Fibroblast of skin of scalp (primary cell): ENCODE measurements around the gene PLXND1.

Source experiments
- DNase-seq: peaks from one replicate; pipeline ENCODE4 v3.0.0-alpha.2; 2013

The PLXND1 gene

DNA sequence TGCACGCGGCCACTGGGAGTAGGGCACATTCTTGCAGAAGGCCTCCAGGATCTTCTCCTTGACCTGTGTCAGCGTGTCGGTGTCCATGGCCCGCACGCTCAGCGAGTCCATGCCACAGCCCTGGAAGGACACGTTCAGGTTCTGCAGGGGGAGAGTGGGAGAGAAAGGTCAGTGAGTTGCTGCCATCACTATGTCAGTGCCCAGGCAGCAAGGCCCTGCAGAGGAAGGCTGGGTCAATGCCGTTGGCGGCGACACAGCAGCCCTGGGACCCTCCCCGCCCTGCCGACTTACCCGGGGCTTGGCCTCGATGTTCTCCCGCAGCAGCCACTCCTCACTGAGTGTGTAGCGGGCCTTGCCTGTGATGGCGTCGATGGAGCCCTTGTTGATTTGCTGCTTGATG lies 43.7 kb downstream of the PLXND1 start:
- DNase-seq, result no peak

DNA sequence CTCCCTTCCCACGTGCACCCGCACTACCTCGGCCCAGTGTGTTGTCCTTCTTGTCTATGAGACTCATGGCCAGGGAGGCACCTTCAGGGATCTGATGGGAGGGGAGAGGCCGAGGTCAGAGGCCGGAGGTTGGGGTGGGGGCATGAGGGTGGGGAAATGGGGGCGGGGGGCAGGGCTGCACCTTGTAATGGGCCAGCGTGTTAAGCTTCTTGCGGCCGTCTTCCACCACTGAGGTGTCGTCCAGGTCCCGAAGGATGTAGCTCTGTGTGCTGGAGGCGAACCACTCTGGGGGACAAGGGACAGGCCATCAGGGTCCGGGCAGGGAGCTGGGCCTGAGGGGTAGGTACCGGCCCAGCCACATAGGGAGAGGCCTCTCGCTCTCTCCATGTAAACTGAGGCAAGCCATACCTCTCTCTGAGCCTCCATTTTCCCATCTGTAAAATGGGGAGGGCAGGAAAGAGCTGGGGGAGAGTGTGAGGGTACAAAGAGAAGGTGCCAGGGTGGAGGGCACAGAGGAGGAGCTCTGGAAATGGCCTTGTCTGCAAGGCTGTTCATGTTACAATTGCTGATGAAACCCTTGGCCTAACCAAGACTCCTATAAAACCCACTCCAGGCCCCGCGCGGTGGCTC lies 44.7 kb downstream of the PLXND1 start:
- DNase-seq, result no peak

DNA sequence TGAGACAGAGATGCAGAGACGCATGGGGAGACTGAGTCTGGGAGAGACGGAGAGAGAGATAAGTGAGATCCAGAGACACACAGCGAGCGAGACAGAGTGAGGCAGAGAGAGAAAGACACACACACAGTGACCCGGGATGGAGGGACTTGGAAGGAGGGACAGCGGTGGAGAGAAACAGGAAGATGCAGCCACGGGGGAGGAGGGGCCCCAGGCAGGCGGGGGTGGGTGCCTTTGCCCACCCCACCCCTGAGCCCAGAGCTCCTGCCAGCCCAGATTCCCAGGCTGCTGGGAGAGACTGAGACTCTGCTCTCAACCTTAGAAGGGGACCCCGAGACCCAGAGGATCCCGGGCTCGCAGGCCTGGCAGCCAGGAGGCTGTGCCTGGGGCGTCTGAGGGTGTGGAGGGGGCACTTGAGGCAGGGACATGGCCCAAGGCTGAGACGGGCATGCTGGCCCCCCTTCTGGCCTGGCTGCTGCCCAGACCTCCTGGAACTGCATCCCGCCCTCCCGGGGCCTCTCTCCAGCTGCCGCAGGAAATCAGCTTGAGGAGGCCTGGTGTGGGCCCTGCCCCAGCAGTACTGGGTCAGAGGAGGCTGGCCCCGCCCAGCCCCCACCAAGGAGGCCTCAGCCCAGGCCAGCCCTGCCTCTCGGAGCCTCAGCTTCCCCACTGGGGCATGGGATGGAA lies 45.4 kb downstream of the PLXND1 start:
- DNase-seq, result peak; percentile 83

DNA sequence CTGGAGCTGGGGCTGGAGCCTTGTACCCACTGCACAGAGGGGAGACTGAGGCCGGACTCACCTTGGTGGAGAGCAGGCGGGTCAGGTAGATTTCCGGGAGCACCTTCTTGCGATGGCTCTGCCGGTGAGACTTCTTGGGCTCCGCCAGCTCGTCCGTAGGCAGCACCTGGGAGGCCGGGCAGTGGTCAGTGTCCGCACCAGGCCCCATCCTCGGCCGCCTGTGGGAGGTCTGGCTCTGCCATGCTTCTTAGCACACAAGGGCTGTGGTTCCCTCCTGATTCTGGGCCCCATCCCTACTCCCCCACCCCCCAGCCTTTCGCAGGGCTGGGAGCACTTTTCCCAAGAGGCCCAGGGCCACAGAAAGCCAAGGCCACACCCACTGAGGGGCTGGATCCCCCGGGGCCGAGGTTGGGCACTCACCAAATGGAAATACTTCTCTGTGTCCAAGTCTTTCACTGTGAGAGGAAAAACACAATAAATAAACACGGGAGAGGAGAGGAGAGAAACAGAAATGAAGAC lies 46.1 kb downstream of the PLXND1 start:
- DNase-seq, result peak; percentile 80

DNA sequence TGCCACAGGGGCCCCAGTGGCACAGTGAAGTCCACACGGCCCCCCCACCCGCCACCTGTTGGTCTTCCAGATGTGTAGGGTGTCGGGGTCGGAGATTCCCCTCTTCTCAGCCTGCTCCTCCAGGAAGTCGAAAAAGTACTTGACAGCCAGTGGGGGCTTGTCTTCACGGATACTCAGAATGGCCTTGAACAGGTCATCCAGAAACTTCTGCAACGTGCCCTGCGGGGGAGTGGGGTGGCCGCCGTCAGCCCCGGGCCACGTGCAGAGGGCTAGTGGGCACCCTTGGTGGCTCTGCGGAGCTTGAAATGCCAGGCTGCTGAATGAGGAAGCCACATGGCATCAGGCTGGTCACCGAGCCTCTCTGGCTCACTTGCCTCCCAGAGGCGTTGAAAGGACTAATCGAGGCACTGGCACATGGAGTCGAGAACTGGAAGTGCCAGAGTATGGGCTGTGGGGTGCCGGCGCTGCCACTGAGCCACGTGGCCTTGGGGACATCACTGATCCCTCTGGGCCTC lies 46.9 kb downstream of the PLXND1 start:
- DNase-seq, result no peak

DNA sequence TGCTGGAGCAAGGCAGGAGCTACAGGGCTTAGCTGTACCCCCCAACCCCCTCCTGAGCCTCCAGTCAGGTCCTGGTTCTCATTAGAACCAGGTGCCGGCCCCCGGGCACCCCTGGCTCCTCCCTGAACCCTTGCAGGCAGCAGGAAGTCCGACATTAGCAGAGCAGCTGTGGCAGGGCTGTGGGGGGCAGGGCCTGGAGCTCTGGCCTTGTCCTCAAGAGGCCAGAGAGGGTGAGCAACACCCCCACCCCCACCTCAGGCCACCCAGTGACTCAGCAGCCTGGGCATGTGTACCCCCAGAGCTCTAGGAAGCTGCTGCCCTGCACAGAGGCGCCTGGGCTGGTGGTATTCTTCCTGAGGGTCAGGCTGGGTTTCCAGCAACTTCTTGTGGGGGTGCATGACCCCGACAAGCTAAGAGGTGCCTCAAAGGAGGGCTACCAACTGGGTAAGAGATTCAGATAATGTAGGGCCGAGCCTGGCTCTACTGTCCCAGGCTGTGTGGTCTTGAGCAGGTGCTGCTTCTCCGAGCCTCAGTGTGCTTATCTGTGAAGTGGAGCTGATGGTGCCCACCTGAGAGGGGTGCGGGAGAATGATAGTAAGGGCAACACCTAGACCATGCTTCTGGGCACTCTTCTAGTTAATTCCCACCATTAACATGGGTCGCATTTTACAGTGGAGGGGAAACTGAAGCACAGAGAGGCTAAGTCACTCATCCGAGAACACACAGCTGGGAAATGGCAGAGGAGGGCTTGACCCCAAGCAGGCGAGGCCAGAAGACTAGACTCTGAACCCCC lies 47.5 kb downstream of the PLXND1 start:
- DNase-seq, result peak; percentile 73

DNA sequence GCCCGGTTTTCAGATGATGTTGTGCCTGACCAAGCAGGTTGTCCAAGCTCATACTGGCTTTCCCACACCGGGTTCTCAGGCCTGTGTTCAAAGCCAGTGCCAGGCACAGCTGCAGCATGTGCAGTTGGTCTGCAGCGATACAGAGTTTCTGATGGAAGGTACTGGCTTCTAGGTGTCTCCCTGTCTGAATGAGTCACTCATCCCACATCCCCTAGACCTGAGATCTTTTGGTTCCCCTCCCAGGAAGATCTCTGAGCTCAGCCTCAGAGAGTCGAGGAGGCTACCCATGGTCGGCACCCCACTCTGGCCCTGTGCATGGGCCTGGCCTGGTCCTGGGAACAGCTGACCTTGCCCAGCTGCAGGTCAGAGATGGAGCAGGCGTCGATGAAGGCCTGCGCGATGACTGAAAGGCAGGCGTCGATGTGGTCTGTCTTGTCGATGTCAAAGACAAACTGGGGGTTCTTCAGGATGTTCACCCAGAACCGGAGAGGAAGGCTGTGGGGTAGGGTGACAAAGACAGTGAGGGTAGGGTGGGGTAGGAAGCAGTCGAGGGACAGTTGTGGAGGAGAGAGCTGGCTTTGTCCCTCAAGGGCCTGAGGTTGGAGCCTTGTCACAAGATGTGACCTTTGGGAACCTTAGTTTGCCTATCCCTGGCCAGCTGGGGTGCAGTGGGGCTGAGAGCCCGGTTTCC lies 48.2 kb downstream of the PLXND1 start:
- no peak for DNase-seq

DNA sequence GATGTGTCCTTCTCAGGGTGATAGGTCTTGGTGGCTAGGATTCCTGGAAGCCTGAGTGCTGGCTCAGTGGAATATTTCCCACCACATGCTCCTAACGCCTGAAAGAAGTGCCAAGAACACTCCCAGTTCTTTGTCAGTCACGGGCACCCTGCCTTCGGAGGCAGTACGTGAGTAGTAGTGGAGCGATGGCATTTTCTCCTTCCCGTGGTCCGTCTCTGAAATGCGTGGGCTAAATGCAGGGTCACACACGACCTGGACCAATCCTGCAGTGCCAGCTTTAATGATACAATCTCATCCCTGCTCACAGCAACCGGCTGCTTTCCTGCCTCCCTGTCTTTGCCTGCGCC lies 49.0 kb downstream of the PLXND1 start:
- peak; percentile 19 for DNase-seq

DNA sequence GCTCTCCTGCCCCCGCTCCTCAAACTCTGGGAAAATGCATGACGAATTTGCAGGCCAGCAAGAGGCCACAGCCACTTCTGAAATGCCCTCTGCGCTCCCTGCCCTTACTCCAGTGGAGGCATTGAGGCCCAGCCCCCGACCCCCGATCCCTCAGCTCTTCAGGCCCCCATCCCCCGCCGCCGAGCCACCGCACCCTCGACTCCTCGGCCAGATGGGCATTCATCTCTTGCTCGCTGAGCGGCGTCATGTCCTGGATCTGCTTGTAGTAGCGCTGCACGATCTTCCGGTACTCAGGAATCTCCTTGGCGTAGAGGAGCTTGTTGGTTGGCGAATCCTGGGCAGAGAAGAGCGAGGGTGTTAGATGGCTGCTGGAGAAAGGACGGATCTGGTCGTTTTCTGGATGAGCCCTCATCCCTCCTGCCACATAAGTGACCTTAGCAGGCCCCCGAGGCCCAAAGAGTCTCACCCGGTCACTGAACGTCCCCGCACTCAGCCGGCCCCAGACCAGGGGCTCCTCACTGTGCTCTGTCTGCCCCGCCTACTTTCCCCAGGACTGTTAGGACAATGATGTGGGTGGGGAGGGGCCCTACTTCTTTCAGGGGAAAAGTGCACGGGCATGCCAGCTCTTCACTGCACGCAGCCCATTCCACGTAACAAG lies 49.5 kb downstream of the PLXND1 start:
- DNase-seq, result no peak

DNA sequence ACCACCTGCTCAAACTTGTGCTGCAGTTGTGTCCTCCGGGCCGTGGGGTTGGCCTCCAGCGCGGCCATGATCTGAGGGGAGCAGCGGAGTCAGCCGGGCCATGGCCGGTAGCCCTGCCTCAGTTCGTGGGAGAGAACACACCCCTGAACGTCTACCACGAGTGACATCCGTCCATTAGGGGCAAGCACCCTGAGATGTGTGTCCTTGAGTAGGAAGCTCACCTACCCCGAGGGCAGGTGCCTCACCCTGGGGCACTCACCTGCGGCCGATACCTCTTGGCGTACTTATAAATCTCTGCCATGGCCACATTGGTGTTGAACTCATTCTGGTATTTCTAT lies 50.1 kb downstream of the PLXND1 start:
- no peak for DNase-seq

DNA sequence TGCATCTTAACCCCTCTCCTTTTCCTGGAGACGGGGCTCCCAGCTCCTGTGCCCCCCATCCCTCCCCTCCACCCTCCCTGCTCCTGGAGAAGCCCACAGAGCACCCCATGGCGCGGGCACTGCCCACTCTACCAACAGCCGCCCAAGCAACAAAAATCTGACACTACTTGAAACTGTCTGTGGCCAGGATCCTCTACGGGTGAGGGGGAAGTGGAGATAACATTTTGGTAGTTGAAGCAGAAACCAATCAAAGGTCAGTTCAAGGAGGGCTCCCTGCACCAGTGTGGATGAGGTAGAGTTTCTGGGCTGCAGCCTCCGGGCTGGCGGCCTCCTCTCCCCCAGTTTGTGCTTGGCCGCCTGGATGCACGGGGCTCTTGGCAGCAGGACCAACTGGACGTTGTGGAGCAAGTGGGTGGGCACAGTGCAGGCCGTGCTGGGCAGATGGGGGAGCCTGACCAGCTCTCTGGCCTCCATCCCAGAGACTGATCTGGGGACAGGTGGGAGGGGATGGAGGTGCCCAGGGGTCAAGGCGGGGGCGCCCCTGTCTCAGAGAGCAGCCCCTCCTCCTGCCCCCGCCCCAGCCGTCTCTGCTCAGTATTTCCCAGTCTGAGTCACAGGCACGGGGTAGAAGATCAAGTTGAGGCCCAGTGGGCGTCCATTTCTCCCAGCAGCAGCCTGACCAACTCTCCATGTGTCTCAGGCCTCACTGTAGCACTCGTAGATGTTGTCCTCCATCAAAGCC lies 50.7 kb downstream of the PLXND1 start:
- no peak for DNase-seq

DNA sequence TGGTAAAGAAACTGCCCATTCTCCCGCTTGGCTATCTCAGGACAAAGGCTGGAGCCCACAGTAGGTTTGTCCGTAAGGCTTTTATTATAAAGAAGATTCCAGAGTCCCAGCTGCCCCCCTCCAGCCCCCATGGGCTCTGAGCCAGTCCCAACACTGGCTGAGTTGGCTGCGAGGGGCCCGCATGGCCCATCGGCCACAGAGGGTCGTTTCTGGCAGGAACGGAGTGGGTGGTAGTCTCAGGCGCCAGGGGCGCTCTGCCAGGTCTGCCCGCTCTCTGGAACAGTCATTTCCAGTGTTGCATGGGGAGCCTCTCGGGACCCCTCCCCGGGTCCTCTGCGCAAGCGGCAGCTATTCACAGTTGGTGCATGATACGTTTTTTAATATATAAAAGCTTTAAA lies 51.3 kb downstream of the PLXND1 start:
- no peak for DNase-seq

DNA sequence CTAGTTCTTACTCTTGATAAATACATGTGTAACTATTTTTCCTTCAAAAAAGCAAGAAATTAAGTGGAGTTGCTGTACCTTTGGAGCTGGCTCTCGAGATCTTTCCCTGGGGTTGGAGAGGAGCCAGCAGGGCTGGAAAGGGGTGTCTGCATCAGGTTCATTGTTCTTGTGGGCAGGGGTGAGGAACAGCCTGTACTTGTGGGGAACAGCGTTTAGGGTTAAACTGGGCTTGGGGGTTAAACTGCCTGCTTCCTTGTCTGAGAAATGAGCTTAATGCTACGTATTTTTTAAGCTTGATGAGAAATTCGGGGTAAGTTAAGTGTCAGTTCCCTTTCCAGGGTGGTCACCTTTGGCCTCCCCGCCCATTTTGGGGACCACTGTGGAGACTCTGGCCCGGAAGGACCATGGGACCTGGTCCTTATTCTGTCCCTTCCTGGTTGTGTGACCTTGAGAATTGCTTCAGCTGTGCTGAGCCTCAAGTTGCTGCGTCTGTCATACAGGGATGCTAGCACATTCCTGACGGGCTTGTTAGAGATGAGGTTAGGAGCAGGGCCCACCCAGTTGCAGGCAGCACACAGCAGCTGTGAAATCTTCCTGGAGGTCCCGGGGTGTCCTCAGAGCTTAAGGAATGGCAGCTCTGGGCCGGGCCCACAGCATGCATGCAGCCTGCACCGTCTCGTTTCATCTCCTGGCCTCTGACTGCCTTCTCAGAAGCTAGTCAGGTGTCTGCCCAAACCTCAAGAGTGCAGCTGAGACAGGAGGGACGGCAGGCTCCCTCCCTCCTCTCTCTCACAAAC lies 51.9 kb downstream of the PLXND1 start:
- DNase-seq, result peak; percentile 60

DNA sequence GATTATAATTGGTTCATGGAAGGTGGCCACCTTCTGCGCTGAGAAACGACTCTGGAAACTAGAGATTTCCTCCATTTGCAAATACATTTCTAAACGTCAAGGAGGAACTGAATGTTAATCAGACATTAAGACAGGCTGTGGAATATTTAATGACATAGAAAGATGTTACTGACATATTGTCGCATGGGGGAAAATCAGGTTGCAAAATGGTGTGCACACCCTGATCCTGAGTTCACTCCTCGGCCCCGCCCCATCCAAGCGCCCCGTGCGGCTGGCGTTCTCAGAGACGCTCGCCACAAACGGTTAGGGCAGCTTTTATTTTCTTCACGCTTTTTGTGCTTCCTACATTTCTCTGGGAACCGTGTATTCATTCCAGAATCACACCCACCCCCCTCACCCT lies 52.8 kb downstream of the PLXND1 start:
- DNase-seq, result no peak

DNA sequence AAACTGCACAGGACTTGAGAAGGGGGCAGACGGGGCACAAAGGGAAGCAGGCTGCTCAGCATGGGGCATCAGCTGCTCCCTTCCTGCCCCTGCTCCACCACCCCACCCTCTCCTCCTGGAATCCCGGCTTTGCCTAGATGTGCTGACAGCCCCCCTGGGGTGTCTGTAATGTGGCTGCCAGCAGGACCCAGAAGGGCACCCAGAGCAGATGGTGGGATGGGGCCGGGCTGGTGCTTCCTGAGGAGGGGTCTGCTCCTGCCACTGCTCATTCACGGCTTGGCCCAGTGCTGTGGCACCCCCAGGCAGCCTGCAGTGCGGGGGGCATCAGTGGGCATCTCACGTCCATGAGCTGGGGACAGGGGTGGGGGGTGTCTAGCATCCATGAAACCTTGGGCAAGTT lies 53.3 kb downstream of the PLXND1 start:
- DNase-seq, result peak; percentile 17

DNA sequence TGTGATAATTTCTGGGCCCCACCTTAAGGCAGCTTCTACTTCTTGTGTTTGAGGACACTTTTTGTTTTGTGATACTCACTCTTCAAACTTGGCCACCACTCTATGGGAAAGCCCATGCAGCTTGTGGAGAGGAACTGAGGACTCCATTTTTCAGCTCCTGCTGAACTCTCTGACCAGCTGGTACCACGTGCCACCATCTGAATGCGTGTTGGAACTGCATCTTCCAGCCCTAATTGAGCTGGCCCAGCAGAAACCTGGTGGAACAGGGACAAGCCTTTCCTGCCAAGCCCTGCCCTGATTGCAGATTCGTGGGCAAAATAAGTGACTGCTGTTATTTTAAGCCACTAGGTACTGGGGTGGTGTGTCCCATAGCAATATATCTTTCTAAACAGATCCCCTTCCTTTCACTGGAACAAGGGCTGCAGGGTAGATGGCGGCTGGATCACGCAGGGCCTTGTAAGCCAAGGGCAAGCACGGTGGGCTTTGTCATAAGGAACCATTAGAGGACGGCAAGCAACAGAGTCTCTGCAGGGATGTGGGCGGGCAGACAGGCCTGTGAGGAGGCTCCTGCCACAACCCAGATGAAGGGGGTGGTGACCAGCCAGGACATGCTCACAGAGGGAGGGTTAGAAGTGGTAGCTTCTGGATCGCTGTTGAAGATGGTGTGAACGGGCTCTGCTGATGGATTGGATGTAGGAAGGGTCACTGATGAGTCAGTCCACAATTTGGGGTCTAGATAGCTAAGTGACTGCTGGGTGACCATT lies 54.0 kb downstream of the PLXND1 start:
- DNase-seq, result no peak

DNA sequence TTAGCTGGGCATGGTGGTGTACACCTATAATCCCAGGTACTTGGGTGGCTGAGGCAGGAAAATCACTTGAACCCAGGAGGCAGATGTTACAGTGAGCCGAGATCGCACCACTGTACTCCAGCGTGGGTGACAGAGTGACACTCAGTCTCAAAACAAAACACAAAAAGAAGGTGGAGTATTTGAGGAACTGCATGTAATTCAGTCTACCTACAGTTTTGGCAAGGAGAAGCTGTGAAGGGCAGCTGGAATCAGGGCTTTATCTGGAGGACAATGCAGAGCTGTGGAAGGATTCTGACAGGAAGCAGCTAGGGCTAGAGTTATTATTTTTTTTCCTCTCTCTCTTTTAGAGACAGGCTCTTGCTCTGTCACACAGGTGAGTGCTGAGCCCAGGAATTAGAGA lies 56.7 kb downstream of the PLXND1 start:
- no peak for DNase-seq

DNA sequence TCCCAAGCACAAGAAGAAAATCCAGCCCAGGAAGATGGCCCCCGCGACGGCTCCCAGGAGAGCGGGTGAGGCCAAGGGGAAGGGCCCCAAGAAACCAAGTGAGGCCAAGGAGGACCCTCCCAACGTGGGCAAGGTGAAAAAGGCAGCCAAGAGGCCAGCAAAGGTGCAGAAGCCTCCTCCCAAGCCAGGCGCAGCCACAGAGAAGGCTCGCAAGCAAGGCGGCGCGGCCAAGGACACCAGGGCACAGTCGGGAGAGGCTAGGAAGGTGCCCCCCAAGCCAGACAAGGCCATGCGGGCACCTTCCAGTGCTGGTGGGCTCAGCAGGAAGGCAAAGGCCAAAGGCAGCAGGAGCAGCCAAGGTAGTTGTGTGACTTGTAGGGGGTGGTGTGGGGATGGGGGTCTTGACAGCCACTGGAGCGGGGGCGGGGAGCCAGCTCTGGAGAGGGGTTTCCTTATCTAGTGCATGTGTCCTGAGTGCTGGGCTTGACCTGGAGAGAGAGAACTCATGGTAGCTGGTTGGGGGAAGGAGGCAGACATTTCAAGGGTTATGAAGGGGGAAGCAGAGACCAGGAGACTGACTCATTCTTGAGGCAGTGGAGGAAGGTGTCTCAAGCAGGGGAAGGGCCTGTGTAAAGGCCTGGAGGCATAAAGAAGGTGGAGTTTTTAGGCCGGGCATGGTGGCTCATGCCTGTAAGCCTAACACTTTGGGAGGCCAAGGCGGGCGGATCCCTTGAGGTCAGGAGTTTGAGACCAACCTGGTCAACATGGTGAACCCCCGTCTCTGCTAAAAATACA lies 57.3 kb downstream of the PLXND1 start:
- DNase-seq, result peak; percentile 38
